Endothelial cell of umbilical vein (primary cell): ENCODE results near the gene TACR1. TPM values are rescaled to one million over a fixed set of nuclear protein-coding genes. Genes with fewer than 3 reads are reported as not detected.

Experiments
- BruUV-seq: library from RNA; stranded (reverse); fragments of 400-500 nt; replicated peaks from 2 replicates; lab custom pipeline; 2021; lab: Mats Ljungman, UMichigan
- CTCF ChIA-PET: fragments of 300-600, 350-600 bp; sonication (Branson Sonifier 250); formaldehyde crosslinking; loops from one replicate; lab custom pipeline; 2021; ENCODE audit warnings: antibody characterized with exemption, inconsistent platforms; lab: Charles Lee
- POLR2A ChIA-PET: fragments of 300-600, 350-600 bp; sonication (Branson Sonifier 250); formaldehyde crosslinking; loops from one replicate; lab custom pipeline; 2021; ENCODE audit warnings: antibody characterized with exemption, inconsistent platforms; lab: Charles Lee
- DNase-seq: peaks from one replicate; pipeline ENCODE4 v3.0.0-alpha.2; 2011; ENCODE audit warnings: low read depth, low spot score
- FAIRE-seq: peaks from 2 replicates; lab custom pipeline; 2011; peaks lifted over from hg19 to GRCh38; lab: Jason Lieb, UNC
- H2AFZ ChIP-seq: 2 replicates; pipeline ENCODE4 v1.6.0; 2012; ENCODE audit warnings: low read depth, low read length, control low read depth, inconsistent platforms
- H3K27ac ChIP-seq: 2 replicates; pipeline ENCODE4 v1.5.1; 2011; ENCODE audit warnings: low read depth, mild to moderate bottlenecking, control low read depth, low read length, moderate library complexity; ENCODE audit not compliant: insufficient read depth
- H3K27me3 ChIP-seq, 2 experiments: 2 replicates each; pipeline versions ENCODE4 v1.6.0 to v1.6.1; 2011; ENCODE audit warnings: low read length in 2 of 2, mixed read lengths in 1 of 2; ENCODE audit not compliant: control insufficient read depth in 2 of 2, insufficient read depth in 2 of 2
- H3K36me3 ChIP-seq, 2 experiments: 2 replicates in 1 of 2; 3 replicates in 1 of 2; pipeline ENCODE4 v1.5.1; 2011; ENCODE audit warnings: low read length in 2 of 2, mild to moderate bottlenecking in 1 of 2, moderate library complexity in 1 of 2; ENCODE audit not compliant: control insufficient read depth in 2 of 2, insufficient read depth in 2 of 2; ENCODE audit errors: extremely low read depth in 1 of 2
- H3K4me1 ChIP-seq: 3 replicates; pipeline ENCODE4 v1.5.1; 2011; ENCODE audit warnings: mild to moderate bottlenecking, low read length; ENCODE audit not compliant: control insufficient read depth, insufficient read depth; ENCODE audit errors: extremely low read depth
- H3K4me2 ChIP-seq: 2 replicates; pipeline ENCODE4 v1.6.1; 2011; ENCODE audit warnings: low read length, control low read depth, mixed read lengths; ENCODE audit not compliant: insufficient read depth
- H3K4me3 ChIP-seq, 3 experiments: fragments of 200-600 bp in 1 of 3; sonication (generic), shearing (Covaris generic) in 1 of 3; replicated peaks in 1 of 3; 2 replicates each; pipeline ENCODE4 v1.5.1; 2011 to 2016; ENCODE audit warnings: control low read depth in 3 of 3, low read length in 3 of 3, mild to moderate bottlenecking in 2 of 3, inconsistent platforms in 1 of 3, low read depth in 1 of 3, moderate library complexity in 1 of 3; ENCODE audit not compliant: insufficient read depth in 1 of 3
- H3K79me2 ChIP-seq: 2 replicates; pipeline ENCODE4 v1.6.0; 2012; ENCODE audit warnings: low read length, inconsistent platforms; ENCODE audit not compliant: control insufficient read depth, insufficient read depth
- H3K9ac ChIP-seq: replicated peaks from 2 replicates; pipeline ENCODE3; 2011; ENCODE audit warnings: low read length, control low read depth; ENCODE audit not compliant: insufficient read depth; ENCODE audit errors: extremely low read depth
- H3K9me1 ChIP-seq: replicated peaks from 3 replicates; pipeline ENCODE4 v1.6.0; 2011; ENCODE audit warnings: mild to moderate bottlenecking, low read length; ENCODE audit not compliant: control insufficient read depth, insufficient read depth; ENCODE audit errors: extremely low read depth
- H3K9me3 ChIP-seq: replicated peaks from 2 replicates; pipeline ENCODE4 v1.5.1; 2012; ENCODE audit warnings: low read length, inconsistent platforms; ENCODE audit not compliant: control insufficient read depth, insufficient read depth
- H4K20me1 ChIP-seq: replicated peaks from 2 replicates; pipeline ENCODE3; 2011; ENCODE audit warnings: mild to moderate bottlenecking, low read length; ENCODE audit not compliant: control insufficient read depth, insufficient read depth; ENCODE audit errors: extremely low read depth
- CTCF ChIP-seq, 2 donors: IDR thresholded peaks; 1 replicate in 1 of 2; 2 replicates in 1 of 2; pipeline ENCODE4 v1.5.1; 2011; ENCODE audit warnings: low read length in 2 of 2, mild to moderate bottlenecking in 2 of 2, moderate library complexity in 2 of 2, control low read depth in 1 of 2, inconsistent platforms in 1 of 2, low read depth in 1 of 2; ENCODE audit not compliant: insufficient read depth in 1 of 2; ENCODE audit errors: extremely low read depth in 1 of 2
- EZH2 ChIP-seq: IDR thresholded peaks from 2 replicates; pipeline ENCODE4 v1.6.1; 2012; ENCODE audit warnings: borderline replicate concordance, low read depth, mild to moderate bottlenecking, moderate library complexity, low read length, inconsistent platforms; ENCODE audit not compliant: severe bottlenecking
- FOS ChIP-seq: IDR thresholded peaks from 2 replicates; pipeline ENCODE4 v1.6.1; 2011; ENCODE audit warnings: mild to moderate bottlenecking, low read length, moderate library complexity, borderline replicate concordance; ENCODE audit not compliant: insufficient read depth
- GATA2 ChIP-seq: IDR thresholded peaks from 2 replicates; pipeline ENCODE4 v1.7.0; 2011; ENCODE audit warnings: low read depth, mild to moderate bottlenecking, moderate library complexity, mixed read lengths, low read length; ENCODE audit not compliant: insufficient read length, insufficient read depth
- JUN ChIP-seq: IDR thresholded peaks from 2 replicates; pipeline ENCODE4 v1.6.1; 2011; ENCODE audit warnings: borderline replicate concordance, low read depth; ENCODE audit not compliant: insufficient read length, insufficient read depth
- MAX ChIP-seq: IDR thresholded peaks from 2 replicates; pipeline ENCODE4 v1.6.1; 2011; ENCODE audit not compliant: insufficient read depth, insufficient read length
- MYC ChIP-seq: IDR thresholded peaks from one replicate; pipeline ENCODE4 v1.6.1; 2011; ENCODE audit warnings: mild to moderate bottlenecking, low read depth, low read length
- POLR2A ChIP-seq: IDR thresholded peaks from 2 replicates; pipeline ENCODE4 v1.6.1; 2012; ENCODE audit warnings: low read depth, mild to moderate bottlenecking, control low read depth, low read length
- POLR2AphosphoS5 ChIP-seq: IDR thresholded peaks from 2 replicates; pipeline ENCODE4 v1.6.1; 2012; ENCODE audit warnings: low read depth, mild to moderate bottlenecking, control low read depth, low read length, moderate library complexity; ENCODE audit not compliant: insufficient read depth
- dilution Hi-C: fragments of 300-500 bp; cut with MboI; formaldehyde crosslinking; loops from one replicate; pipeline ENCODE4 v1.15.0; 2019; ENCODE audit warnings: low sequenced_read_pairs; ENCODE audit not compliant: extremely low pct_ligation_motif_present
- intact Hi-C: fragments of 100-400 bp; cut with micrococcal nuclease; formaldehyde crosslinking; loops from one replicate; pipeline ENCODE4 v1.10.0; 2022
- polyA plus RNA-seq, 4 experiments: library from polyadenylated mRNA; depleted of rRNA in 3 of 4; stranded (reverse) in 3 of 4; unstranded in 1 of 4; fragments of >200 nt; gene quantifications; 2 replicates each; pipeline versions ENCODE4 v1.2.1 to v1.2.3, GENCODE V29; 2011 to 2012; ENCODE audit warnings: missing spikeins in 1 of 4
- total RNA-seq: library from RNA; stranded (reverse); gene quantifications from 2 replicates; pipeline ENCODE4 v1.2.3, GENCODE V29; 2021

Gene TACR1
- total and polyA plus RNA-seq, 2 donors (not counting 3 experiments of a cell fraction or from before 2014, with no cell fraction given): not detected

GRCh38 chr2:75018162-75018561 is 181.2 kb downstream of the TACR1 start:
- BruUV-seq: no TSS peak
- no peaks in the 10 kb centered on the region for H4K20me1 ChIP-seq
- no peaks in the 10 kb centered on the region for H3K4me1 ChIP-seq
- no peaks in the 10 kb centered on the region for H3K9me3 ChIP-seq
- DNase-seq (no peak), FAIRE-seq (no peak)
- H3K27me3 ChIP-seq: no peaks in the 10 kb centered on the region
- dilution Hi-C loops: no loop called here
- no peaks in the 10 kb centered on the region for H3K79me2 ChIP-seq
- no peak overlapping the region for H3K27ac ChIP-seq
- no peak overlapping the region for H3K9ac ChIP-seq
- H3K36me3 ChIP-seq: no peaks in the 10 kb centered on the region
- no peak overlapping the region for H2AFZ ChIP-seq
- ChIA-PET CTCF (no interaction called here), POLR2A (no interaction called here)
- intact Hi-C loops: no loop called here
- TF ChIP-seq JUN (no peak), MYC (no peak), POLR2AphosphoS5 (no peak), MAX (no peak), POLR2A (no peak), EZH2 (no peak), GATA2 (no peak), FOS (no peak)
- H3K9me1 ChIP-seq: no peaks in the 10 kb centered on the region
- no peak overlapping the region for H3K4me3 ChIP-seq
- no peak overlapping the region for H3K4me2 ChIP-seq

- no TSS peak for BruUV-seq
- Histone ChIP-seq H3K36me3 (no peaks in the 10 kb centered on the region), H3K4me3 (no peak overlapping the region), H3K9ac (no peak overlapping the region), H3K4me1 (no peaks in the 10 kb centered on the region), H2AFZ (no peak overlapping the region), H3K9me1 (no peaks in the 10 kb centered on the region), H3K27me3 (no peaks in the 10 kb centered on the region), H3K9me3 (no peaks in the 10 kb centered on the region), H4K20me1 (no peaks in the 10 kb centered on the region), H3K4me2 (no peak overlapping the region), H3K27ac (no peak overlapping the region), H3K79me2 (no peaks in the 10 kb centered on the region)
- TF ChIP-seq EZH2 (no peak), POLR2AphosphoS5 (no peak), GATA2 (no peak), POLR2A (no peak), FOS (no peak), JUN (no peak), CTCF (IDR thresholded peaks at IDR 0.05; ENCODE audit: extremely low read depth in 1 of 2, insufficient read depth in 1 of 2, low read depth in 1 of 2, low read length in 2 of 2) (no peak), MYC (no peak), MAX (no peak)
- no peak for DNase-seq
- POLR2A ChIA-PET: no interaction called here
- dilution Hi-C loops: no loop called here
- no peak for FAIRE-seq
- intact Hi-C loops: no loop called here
- CTCF ChIA-PET: no interaction called here
These were observed 187.2 kb downstream of the TACR1 start for GRCh38 chr2:75012080-75012479.
